T-cell (primary cell): Measurements from ENCODE around the gene GOLGA8O. TPM values are rescaled to one million over a fixed set of nuclear protein-coding genes. Genes with fewer than 3 reads are reported as not detected.
A peak's percentile ranks its signal among the peaks of the same experiment; 100 is the strongest.
"Not testable (repeated sequence)": the region's sequence is repeated elsewhere in the genome, so short reads cannot be mapped to it uniquely, and the experiment has no call there.

Source experiments
- ATAC-seq, 4 experiments: fragments of 200-7000 bp in 3 of 4; fragments of 150-1000 bp in 1 of 4; cut with Tn5 transposase; replicated peaks in 1 of 4; 1 replicate in 3 of 4; 2 replicates in 1 of 4; pipeline ENCODE4 v1.10.0; 2021; ENCODE audit warnings: moderate library complexity in 3 of 4, mild to moderate bottlenecking in 2 of 4, moderate number of reproducible peaks in 1 of 4
- CTCF ChIA-PET, 2 donors: fragments of 300-600 bp; sonication (Branson Sonifier 250); formaldehyde crosslinking; loops; one replicate each; lab custom pipeline; 2022; ENCODE audit warnings: antibody characterized with exemption in 2 of 2; lab: Charles Lee
- POLR2A ChIA-PET, 2 donors: fragments of 300-600 bp; sonication (Branson Sonifier 250); formaldehyde crosslinking; loops; one replicate each; lab custom pipeline; 2022; ENCODE audit warnings: antibody characterized with exemption in 2 of 2; lab: Charles Lee
- DNase-seq, 35 experiments: peaks; one replicate each; pipeline versions ENCODE4 v3.0.0 to v3.0.0-alpha.2; 2013 to 2023
- H3K27ac ChIP-seq: one replicate; pipeline ENCODE4 v1.5.1; 2013; ENCODE audit warnings: low read length
- H3K27me3 ChIP-seq, 2 experiments: replicated peaks in 1 of 2; 1 replicate in 1 of 2; 2 replicates in 1 of 2; pipeline versions ENCODE4 v1.6.1 to v1.7.0; 2013; ENCODE audit warnings: low read length in 1 of 2, mixed read lengths in 1 of 2; ENCODE audit not compliant: control insufficient read depth in 2 of 2, insufficient read depth in 2 of 2; ENCODE audit errors: extremely low read depth in 1 of 2
- H3K36me3 ChIP-seq, 2 donors: 1 replicate in 1 of 2; 2 replicates in 1 of 2; pipeline versions ENCODE4 v1.6.1 to v1.7.0; 2013; ENCODE audit warnings: low read length in 1 of 2; ENCODE audit not compliant: control insufficient read depth in 2 of 2, insufficient read depth in 1 of 2; ENCODE audit errors: extremely low read depth in 1 of 2
- H3K4me1 ChIP-seq, 2 experiments: 1 replicate in 1 of 2; 2 replicates in 1 of 2; pipeline versions ENCODE4 v1.6.1 to v1.7.0; 2013; ENCODE audit warnings: low read length in 2 of 2, mixed read lengths in 1 of 2; ENCODE audit not compliant: insufficient read depth in 2 of 2, control insufficient read depth in 1 of 2; ENCODE audit errors: extremely low read depth in 1 of 2
- H3K4me3 ChIP-seq, 2 donors: 1 replicate in 1 of 2; 2 replicates in 1 of 2; pipeline versions ENCODE4 v1.5.1 to v1.7.0; 2013; ENCODE audit warnings: mild to moderate bottlenecking in 2 of 2, low read length in 1 of 2, moderate library complexity in 1 of 2; ENCODE audit not compliant: control insufficient read depth in 1 of 2; ENCODE audit errors: extremely low read depth in 1 of 2
- H3K9me3 ChIP-seq: 2 replicates; pipeline ENCODE4 v1.7.0; 2013
- H3K27ac Mint-ChIP-seq, 2 donors: one replicate each; pipeline ENCODE4 v1.8.0; 2020 to 2021; ENCODE audit warnings: mild to moderate bottlenecking in 2 of 2, mixed read lengths in 2 of 2
- H3K27me3 Mint-ChIP-seq, 2 donors: one replicate each; pipeline ENCODE4 v1.8.0; 2021 to 2022; ENCODE audit warnings: mixed read lengths in 2 of 2
- H3K36me3 Mint-ChIP-seq: one replicate; pipeline ENCODE4 v1.8.0; 2021; ENCODE audit warnings: mixed read lengths
- H3K4me1 Mint-ChIP-seq, 3 donors: one replicate each; pipeline ENCODE4 v1.8.0; 2020 to 2022; ENCODE audit warnings: mixed read lengths in 3 of 3, mild to moderate bottlenecking in 1 of 3
- H3K4me3 Mint-ChIP-seq, 3 donors: one replicate each; pipeline ENCODE4 v1.8.0; 2020 to 2022; ENCODE audit warnings: mild to moderate bottlenecking in 3 of 3, mixed read lengths in 3 of 3, moderate library complexity in 3 of 3
- H3K9me3 Mint-ChIP-seq, 3 donors: one replicate each; pipeline ENCODE4 v1.8.0; 2020 to 2022; ENCODE audit warnings: mixed read lengths in 3 of 3
- WGBS: methylation state at CpG from one replicate; pipeline ENCODE4 v1.1.5; 2013; ENCODE audit warnings: missing lambda C conversion rate; ENCODE audit not compliant: insufficient coverage; 5-methylcytosine and 5-hydroxymethylcytosine counted together
- total RNA-seq, 35 experiments: library from RNA in 6 of 35; stranded (reverse) in 6 of 35; fragments of 120-200 nt in 1 of 35; gene quantifications; one replicate each; pipeline versions ENCODE4 v1.2.1 to v1.2.4 and lab custom pipeline; 2013 to 2026

GOLGA8O gene
- 1 to 10 TPM in 4 of 5 donors, not detected in 1; 1.5 to 4.1 (median 2.6) TPM for total RNA-seq
- 1.1 TPM for total RNA-seq (2013)
- total RNA-seq (lab: John Stamatoyannopoulos, UW): 0 to 0.70 (median 0.09) reads per million in 29 experiments

- H3K27ac Mint-ChIP-seq, H3K4me1 ChIP-seq, H3K4me3 ChIP-seq, H3K4me3 Mint-ChIP-seq, CTCF ChIA-PET, DNase-seq, H3K9me3 ChIP-seq, H3K36me3 ChIP-seq, H3K27ac ChIP-seq, ATAC-seq, H3K36me3 Mint-ChIP-seq, H3K27me3 Mint-ChIP-seq, H3K4me1 Mint-ChIP-seq, H3K27me3 ChIP-seq, POLR2A ChIA-PET, H3K9me3 Mint-ChIP-seq: not testable (repeated sequence)
- WGBS: no CpG with 5 or more reads among the region's 7 CpGs
Measured at GRCh38 chr15:32455534-32455933, at the start of gene GOLGA8O. TSS of gene GOLGA8O (minus strand) at chr15:32455634. CDS start at chr15:32455536, 98 bp downstream.

GRCh38 chr15:32504152-32504811, 48.8 kb upstream of the GOLGA8O start:
- H3K27ac ChIP-seq, H3K27me3 Mint-ChIP-seq, H3K4me1 Mint-ChIP-seq, H3K4me1 ChIP-seq, H3K4me3 Mint-ChIP-seq, CTCF ChIA-PET, H3K4me3 ChIP-seq, H3K36me3 Mint-ChIP-seq, DNase-seq, H3K27ac Mint-ChIP-seq, ATAC-seq, H3K27me3 ChIP-seq, POLR2A ChIA-PET, H3K36me3 ChIP-seq, H3K9me3 ChIP-seq, H3K9me3 Mint-ChIP-seq: not testable (repeated sequence)
- WGBS: no CpG with 5 or more reads among the region's 8 CpGs

- CTCF ChIA-PET, H3K4me3 ChIP-seq, H3K9me3 ChIP-seq, H3K27ac Mint-ChIP-seq, H3K9me3 Mint-ChIP-seq, H3K4me3 Mint-ChIP-seq, H3K27ac ChIP-seq, H3K36me3 Mint-ChIP-seq, DNase-seq, H3K36me3 ChIP-seq, H3K27me3 ChIP-seq, H3K4me1 ChIP-seq, ATAC-seq, H3K27me3 Mint-ChIP-seq, H3K4me1 Mint-ChIP-seq, POLR2A ChIA-PET: not testable (repeated sequence)
- no CpG with 5 or more reads among the region's 1 CpG for WGBS
Measured at GRCh38 chr15:32502946-32503345, 47.5 kb upstream of the GOLGA8O start.

- H3K9me3 ChIP-seq, DNase-seq, H3K4me3 Mint-ChIP-seq, H3K36me3 ChIP-seq, H3K4me1 ChIP-seq, H3K4me1 Mint-ChIP-seq, H3K9me3 Mint-ChIP-seq, ATAC-seq, H3K27me3 ChIP-seq, H3K4me3 ChIP-seq, H3K36me3 Mint-ChIP-seq, H3K27ac ChIP-seq, CTCF ChIA-PET, H3K27ac Mint-ChIP-seq, H3K27me3 Mint-ChIP-seq, POLR2A ChIA-PET: not testable (repeated sequence)
- WGBS: no CpG with 5 or more reads among the region's 4 CpGs
Measured at GRCh38 chr15:32492768-32493167, 37.3 kb upstream of the GOLGA8O start.

GRCh38 chr15:32486474-32486873, 31.0 kb upstream of the GOLGA8O start:
- H3K9me3 Mint-ChIP-seq, DNase-seq, H3K4me1 Mint-ChIP-seq, H3K27me3 Mint-ChIP-seq, H3K36me3 ChIP-seq, POLR2A ChIA-PET, CTCF ChIA-PET, ATAC-seq, H3K27ac ChIP-seq, H3K27me3 ChIP-seq, H3K9me3 ChIP-seq, H3K36me3 Mint-ChIP-seq, H3K4me3 Mint-ChIP-seq, H3K4me1 ChIP-seq, H3K4me3 ChIP-seq, H3K27ac Mint-ChIP-seq: not testable (repeated sequence)
- WGBS: 94% methylated on average over 4 of the region's 12 CpGs

- H3K27ac ChIP-seq, CTCF ChIA-PET, H3K9me3 ChIP-seq, H3K27me3 Mint-ChIP-seq, H3K36me3 ChIP-seq, H3K4me3 ChIP-seq, H3K27me3 ChIP-seq, H3K9me3 Mint-ChIP-seq, H3K36me3 Mint-ChIP-seq, H3K4me1 ChIP-seq, H3K27ac Mint-ChIP-seq, POLR2A ChIA-PET, H3K4me1 Mint-ChIP-seq, ATAC-seq, H3K4me3 Mint-ChIP-seq: not testable (repeated sequence)
- no CpG with 5 or more reads among the region's 6 CpGs for WGBS
- peak in 1 of 35 experiments; percentile 2 for DNase-seq
Measured at GRCh38 chr15:32483377-32483776, 27.9 kb upstream of the GOLGA8O start.

- H3K27ac Mint-ChIP-seq, H3K9me3 ChIP-seq, ATAC-seq, H3K36me3 Mint-ChIP-seq, H3K4me3 ChIP-seq, H3K4me1 Mint-ChIP-seq, H3K9me3 Mint-ChIP-seq, H3K27me3 ChIP-seq, H3K27ac ChIP-seq, CTCF ChIA-PET, H3K4me1 ChIP-seq, POLR2A ChIA-PET, H3K36me3 ChIP-seq, H3K4me3 Mint-ChIP-seq, H3K27me3 Mint-ChIP-seq, DNase-seq: not testable (repeated sequence)
- no CpG with 5 or more reads among the region's 5 CpGs for WGBS
Measured at GRCh38 chr15:32481683-32482082, 26.2 kb upstream of the GOLGA8O start.
